Psoas muscle (tissue), 8 donors: Measurements from ENCODE around the gene FXYD5. TPM values are rescaled to one million over a fixed set of nuclear protein-coding genes. Genes with fewer than 3 reads are reported as not detected.

Source experiments
- ATAC-seq, 4 donors: fragments of 200-7000 bp; cut with Tn5 transposase; one replicate each; pipeline ENCODE4 v1.9.1; 2020; ENCODE audit warnings: moderate library complexity in 3 of 4, mild to moderate bottlenecking in 2 of 4
- DNase-seq, 2 donors: peaks; one replicate each; pipeline ENCODE4 v3.0.0-alpha.2; 2020
- H3K27ac ChIP-seq: fragments of 200-600 bp; one replicate; pipeline ENCODE4 v1.8.0; 2022
- H3K27me3 ChIP-seq, 3 donors: fragments of 200-600 bp in 1 of 3; one replicate each; pipeline versions ENCODE4 v1.6.1 to v1.8.0; 2013 to 2022; ENCODE audit warnings: low read length in 2 of 3, mild to moderate bottlenecking in 2 of 3, moderate library complexity in 1 of 3; ENCODE audit not compliant: insufficient read depth in 3 of 3
- H3K36me3 ChIP-seq, 2 donors: fragments of 200-600 bp in 1 of 2; one replicate each; pipeline versions ENCODE4 v1.6.1 to v1.8.0; 2013 to 2022; ENCODE audit warnings: low read depth in 1 of 2, mild to moderate bottlenecking in 1 of 2, moderate library complexity in 1 of 2; ENCODE audit not compliant: insufficient read depth in 1 of 2
- H3K4me1 ChIP-seq: fragments of 200-600 bp; one replicate; pipeline ENCODE4 v1.8.0; 2022
- H3K4me3 ChIP-seq: fragments of 200-600 bp; one replicate; pipeline ENCODE4 v1.8.0; 2022; ENCODE audit warnings: mild to moderate bottlenecking
- H3K9me3 ChIP-seq: fragments of 200-600 bp; one replicate; pipeline ENCODE4 v1.8.0; 2022
- CTCF ChIP-seq: fragments of 200-600 bp; IDR thresholded peaks from one replicate; pipeline ENCODE4 v1.8.0; 2022; ENCODE audit warnings: antibody characterized with exemption
- WGBS, 3 donors: extraction: QIAGEN DNeasy Blood & Tissue Kit; methylation state at CpG; one replicate each; pipeline versions ENCODE4 v1.1.6 to v1.1.7; 2013; 5-methylcytosine and 5-hydroxymethylcytosine counted together
- intact Hi-C, 2 donors: fragments of 100-400 bp; cut with DNase I; formaldehyde crosslinking; loops; one replicate each; pipeline versions ENCODE4 v1.11.0 to v1.14.2; 2022
- polyA plus RNA-seq, 3 donors: library from polyadenylated mRNA; stranded (reverse); fragments of 200-250 nt; gene quantifications; one replicate each; pipeline ENCODE4 v1.2.3, GENCODE V29; 2013
- total RNA-seq, 4 donors: library from RNA; stranded (reverse); fragmentation: NEBNext Ultra II Directional in 2 of 4; extraction: Animal tissue kit (Norgen Biotek cat#: 25700) in 2 of 4; gene quantifications; one replicate each; pipeline versions ENCODE4 v1.2.1 to v1.2.4, GENCODE V29; 2021 to 2023
- donor health status: healthy with polysubstance abuse.
- donor health status: DM: no; HTN: no; CAD: no; lungs with moderate emphysema.
- donor health status: Bipolar disorder and iron deficiency.
- donor health status: healthy.
- donor health status: DM: yes; HTN: yes; CAD: no.
- donor health status: DM: no; HTN: no; CAD: no.
- donor health status: DM: no; HTN: no; CAD: no.
- donor health status: DM: yes; HTN: yes; CAD: no.

Gene FXYD5
- total and polyA plus RNA-seq, 7 donors, result 6.4 to 19.1 (median 11.5) TPM

GRCh38 chr19:35106898-35107541 is 47.5 kb upstream of the FXYD5 start:
- H3K9me3 ChIP-seq, result no peaks in the 10 kb centered on the region
- H3K4me3 ChIP-seq, result no peak overlapping the region
- no peaks in the 10 kb centered on the region for H3K27me3 ChIP-seq
- H3K27ac ChIP-seq, result no peak overlapping the region
- H3K4me1 ChIP-seq, result no peaks in the 10 kb centered on the region
- H3K36me3 ChIP-seq, result no peaks in the 10 kb centered on the region
- 41 to 46% (median 45%) methylated on average over 2 of the region's 2 CpGs for WGBS, 3 donors
- intact Hi-C loops, result no loop called here
- ATAC-seq, result no peak
- no peak for TF ChIP-seq CTCF
- no peak for DNase-seq

GRCh38 chr19:35107545-35107944 is 47.0 kb upstream of the FXYD5 start:
- Histone ChIP-seq H3K9me3 (no peaks in the 10 kb centered on the region), H3K4me3 (no peak overlapping the region), H3K27ac (no peak overlapping the region), H3K4me1 (no peaks in the 10 kb centered on the region), H3K27me3 (no peaks in the 10 kb centered on the region), H3K36me3 (no peaks in the 10 kb centered on the region)
- TF ChIP-seq CTCF, result no peak
- peak in 1 of 4 donors; percentile 37 for ATAC-seq
- no peak for DNase-seq
- 31 to 35% (median 32%) methylated on average over 5 of the region's 5 CpGs for WGBS, 3 donors
- intact Hi-C loops, result no loop called here

- H3K27ac ChIP-seq, result no peak overlapping the region
- intact Hi-C loops, result no loop called here
- 82 to 94% (median 84%) methylated on average over 10 to 11 of the region's 11 CpGs for WGBS, 3 donors
These were observed 45.8 kb upstream of the FXYD5 start for GRCh38 chr19:35108730-35109129.

GRCh38 chr19:35109395-35110112 is 45.0 kb upstream of the FXYD5 start:
- Histone ChIP-seq H3K9me3 (no peaks in the 10 kb centered on the region), H3K4me3 (no peak overlapping the region), H3K27ac (no peak overlapping the region), H3K27me3 (no peaks in the 10 kb centered on the region), H3K36me3 (no peaks in the 10 kb centered on the region), H3K4me1 (no peaks in the 10 kb centered on the region)
- TF ChIP-seq CTCF, result no peak
- ATAC-seq (peak; percentile 36 to 75 (median 72)), DNase-seq (peak in 1 of 2 donors; percentile 69)
- WGBS, 3 donors, result 54 to 75% (median 61%) methylated on average over 22 of the region's 22 CpGs
- intact Hi-C loops, result no loop called here

More at GRCh38 chr19:35108730-35109129, 45.8 kb upstream of the FXYD5 start:
- no peaks in the 10 kb centered on the region for H3K27me3 ChIP-seq
- no peaks in the 10 kb centered on the region for H3K36me3 ChIP-seq
- H3K4me3 ChIP-seq, result no peak overlapping the region
- H3K9me3 ChIP-seq, result no peaks in the 10 kb centered on the region
- DNase-seq (no peak), ATAC-seq (no peak)
- H3K4me1 ChIP-seq, result no peaks in the 10 kb centered on the region
- TF ChIP-seq CTCF, result no peak
